NCI-H460 (cell line): Measurements from ENCODE around the gene MLYCD. TPM values are rescaled to one million over a fixed set of nuclear protein-coding genes. Genes with fewer than 3 reads are reported as not detected.

Experiments
- DNase-seq: peaks from one replicate; pipeline ENCODE4 v3.0.0-alpha.2; 2016; ENCODE audit warnings: low read depth; ENCODE audit errors: extremely low read depth
- polyA plus RNA-seq: library from polyadenylated mRNA; depleted of rRNA; stranded (reverse); fragments of >200 nt; gene quantifications from 2 replicates; pipeline ENCODE4 v1.2.3, GENCODE V29; 2014; cell fraction: nucleus; rRNA removed
- total RNA-seq: library from RNA; depleted of rRNA; stranded (reverse); fragments of >200 nt; shearing (Covaris generic); gene quantifications from 2 replicates; pipeline ENCODE4 v1.2.3, GENCODE V29; 2014; rRNA removed

MLYCD gene
- 0.95 and 1.6 TPM in 2 replicates for total RNA-seq
- polyA plus RNA-seq = 1.4 and 3.0 TPM in 2 replicates

- peak; percentile 50 for DNase-seq
Measured at GRCh38 chr16:83898463-83899271, at the start of gene MLYCD. Gene MLYCD (plus strand): TSS chr16:83899115. CDS start chr16:83899145, 30 bp downstream.

GRCh38 chr16:83849421-83849820 is 49.5 kb upstream of the MLYCD start:
- no peak for DNase-seq

- DNase-seq = no peak
Measured at GRCh38 chr16:83850947-83851346, 48.0 kb upstream of the MLYCD start.

- no peak for DNase-seq
Measured at GRCh38 chr16:83851473-83851872, 47.4 kb upstream of the MLYCD start.

- no peak for DNase-seq
Measured at GRCh38 chr16:83852774-83853173, 46.1 kb upstream of the MLYCD start.

GRCh38 chr16:83853834-83854233 is 45.1 kb upstream of the MLYCD start:
- DNase-seq = no peak

- DNase-seq = no peak
Measured at GRCh38 chr16:83854420-83854819, 44.5 kb upstream of the MLYCD start.

GRCh38 chr16:83856792-83857191 is 42.1 kb upstream of the MLYCD start:
- no peak for DNase-seq

- no peak for DNase-seq
Measured at GRCh38 chr16:83859265-83859664, 39.6 kb upstream of the MLYCD start.

- no peak for DNase-seq
Measured at GRCh38 chr16:83862661-83863060, 36.3 kb upstream of the MLYCD start.

- no peak for DNase-seq
Measured at GRCh38 chr16:83863682-83864081, 35.2 kb upstream of the MLYCD start.

- DNase-seq = no peak
Measured at GRCh38 chr16:83870830-83871229, 28.1 kb upstream of the MLYCD start.

GRCh38 chr16:83878838-83879237 is 20.1 kb upstream of the MLYCD start:
- peak; percentile 40 for DNase-seq

- DNase-seq = no peak
Measured at GRCh38 chr16:83882163-83882885, 16.6 kb upstream of the MLYCD start.

GRCh38 chr16:83886199-83886971 is 12.5 kb upstream of the MLYCD start:
- no peak for DNase-seq

GRCh38 chr16:83887080-83887479 is 11.8 kb upstream of the MLYCD start:
- DNase-seq = peak; percentile 18

- DNase-seq = no peak
Measured at GRCh38 chr16:83887564-83887963, 11.4 kb upstream of the MLYCD start.

GRCh38 chr16:83888672-83889044 is 10.3 kb upstream of the MLYCD start:
- no peak for DNase-seq

- no peak for DNase-seq
Measured at GRCh38 chr16:83890359-83890758, 8.6 kb upstream of the MLYCD start.

GRCh38 chr16:83891742-83892141 is 7.2 kb upstream of the MLYCD start:
- no peak for DNase-seq

- DNase-seq = no peak
Measured at GRCh38 chr16:83895243-83895642, 3.7 kb upstream of the MLYCD start.
